SU-DHL-6 (cell line): ENCODE results near the gene AFAP1.

Source experiments
- H2AFZ ChIP-seq: fragments of 200-600 bp; sonication (generic); 2 replicates; pipeline ENCODE4 v1.6.1; 2014; ENCODE audit warnings: low read depth, mild to moderate bottlenecking, moderate library complexity, mixed read lengths, antibody characterized with exemption, low read length; ENCODE audit not compliant: severe bottlenecking
- H3F3A ChIP-seq: fragments of 200-600 bp; shearing (Covaris generic); 2 replicates; pipeline ENCODE4 v1.6.0; 2016; ENCODE audit warnings: antibody characterized with exemption, mild to moderate bottlenecking; ENCODE audit not compliant: insufficient read depth
- H3K27ac ChIP-seq: fragments of 200-600 bp; sonication (generic); 2 replicates; pipeline ENCODE4 v1.5.1; 2016; ENCODE audit warnings: low read depth, mild to moderate bottlenecking, low read length, moderate library complexity, mixed read lengths
- H3K27me3 ChIP-seq: fragments of 200-600 bp; sonication (generic), shearing (Covaris generic); 2 replicates; pipeline ENCODE4 v1.6.0; 2014; ENCODE audit warnings: mild to moderate bottlenecking, low read length
- H3K36me3 ChIP-seq: fragments of 200-600 bp; sonication (generic); 2 replicates; pipeline ENCODE4 v1.6.1; 2014; ENCODE audit warnings: mild to moderate bottlenecking, low read length, mixed read lengths
- H3K4me2 ChIP-seq: fragments of 300-600, 200-600 bp; shearing (Covaris generic), sonication (generic); 2 replicates; pipeline ENCODE4 v1.6.0; 2014; ENCODE audit warnings: low read length, low read depth, mild to moderate bottlenecking; ENCODE audit not compliant: poor library complexity, severe bottlenecking
- H3K4me3 ChIP-seq: fragments of 200-600 bp; sonication (generic); 2 replicates; pipeline ENCODE4 v1.5.1; 2014; ENCODE audit warnings: antibody characterized with exemption, low read length, mild to moderate bottlenecking, mixed read lengths; ENCODE audit not compliant: insufficient read depth, poor library complexity, severe bottlenecking
- H3K79me2 ChIP-seq: fragments of 200-600 bp; sonication (generic); 2 replicates; pipeline ENCODE4 v1.6.1; 2014; ENCODE audit warnings: mild to moderate bottlenecking, low read length, moderate library complexity; ENCODE audit not compliant: insufficient read depth
- H3K9ac ChIP-seq: fragments of 200-600 bp; sonication (generic); 2 replicates; pipeline ENCODE4 v1.7.0; 2014; ENCODE audit warnings: mild to moderate bottlenecking, low read length
- H3K9me2 ChIP-seq: fragments of 200-600 bp; sonication (generic); replicated peaks from 2 replicates; pipeline ENCODE4 v1.6.1; 2014; ENCODE audit warnings: low read length; ENCODE audit not compliant: insufficient read depth
- H3K9me3 ChIP-seq: fragments of 200-600 bp; sonication (generic); 2 replicates; pipeline ENCODE4 v1.6.1; 2014; ENCODE audit warnings: low read length, mixed read lengths; ENCODE audit not compliant: insufficient read depth
- H4K20me1 ChIP-seq: fragments of 200-600 bp; sonication (generic); 2 replicates; pipeline ENCODE4 v1.6.1; 2014; ENCODE audit warnings: low read depth, mild to moderate bottlenecking, antibody characterized with exemption, low read length, moderate library complexity, mixed read lengths
- CTCF ChIP-seq: fragments of 200-600 bp; sonication (generic); IDR thresholded peaks from one replicate; pipeline ENCODE4 v1.5.1; 2017; ENCODE audit warnings: antibody characterized with exemption, mild to moderate bottlenecking, low read length, moderate library complexity; ENCODE audit not compliant: insufficient read depth, poor library complexity, severe bottlenecking
- EZH2phosphoT487 ChIP-seq: fragments of 200-600 bp; sonication (generic), shearing (Covaris generic); conservative IDR thresholded peaks from 2 replicates; pipeline ENCODE4 v1.6.1; 2018; ENCODE audit warnings: mild to moderate bottlenecking, antibody characterized with exemption, low read length, moderate library complexity, mixed read lengths

Gene AFAP1

GRCh38 chr4:7912826-7913225 lies 26.8 kb downstream of the AFAP1 start:
- Histone ChIP-seq H3K9me2 (no peaks in the 10 kb centered on the region), H3K9ac (no peak overlapping the region), H3K79me2 (no peaks in the 10 kb centered on the region), H3K4me2 (no peak overlapping the region), H3K36me3 (no peaks in the 10 kb centered on the region), H3K9me3 (no peaks in the 10 kb centered on the region), H3F3A (no peaks in the 10 kb centered on the region), H3K4me3 (no peak overlapping the region), H2AFZ (no peak overlapping the region), H3K27me3 (no peaks in the 10 kb centered on the region), H4K20me1 (no peaks in the 10 kb centered on the region), H3K27ac (no peak overlapping the region)
- TF ChIP-seq CTCF (no peak), EZH2phosphoT487 (no peak)

GRCh38 chr4:7910952-7911578 lies 28.6 kb downstream of the AFAP1 start:
- Histone ChIP-seq H3K4me2 (no peak overlapping the region), H3K9me2 (no peaks in the 10 kb centered on the region), H4K20me1 (no peaks in the 10 kb centered on the region), H3K27ac (no peak overlapping the region), H3K36me3 (no peaks in the 10 kb centered on the region), H3K27me3 (no peaks in the 10 kb centered on the region), H2AFZ (no peak overlapping the region), H3K4me3 (no peak overlapping the region), H3K79me2 (no peaks in the 10 kb centered on the region), H3K9ac (no peak overlapping the region), H3F3A (no peaks in the 10 kb centered on the region), H3K9me3 (no peaks in the 10 kb centered on the region)
- TF ChIP-seq EZH2phosphoT487 (no peak), CTCF (no peak)

- H3K9me2 ChIP-seq, result no peaks in the 10 kb centered on the region
- no peak overlapping the region for H3K4me3 ChIP-seq
- no peaks in the 10 kb centered on the region for H3K9me3 ChIP-seq
- H3K79me2 ChIP-seq, result no peaks in the 10 kb centered on the region
- TF ChIP-seq CTCF, result no peak
- no peak for TF ChIP-seq EZH2phosphoT487
- no peak overlapping the region for H3K4me2 ChIP-seq
- no peaks in the 10 kb centered on the region for H3K27me3 ChIP-seq
- H2AFZ ChIP-seq, result no peak overlapping the region
- H3F3A ChIP-seq, result no peaks in the 10 kb centered on the region
- no peak overlapping the region for H3K27ac ChIP-seq
- H3K36me3 ChIP-seq, result no peaks in the 10 kb centered on the region
- H4K20me1 ChIP-seq, result no peaks in the 10 kb centered on the region
- no peak overlapping the region for H3K9ac ChIP-seq
Observed at GRCh38 chr4:7910263-7910896, 29.3 kb downstream of the AFAP1 start.
